ENCODE data around the gene NPB.

DNA sequence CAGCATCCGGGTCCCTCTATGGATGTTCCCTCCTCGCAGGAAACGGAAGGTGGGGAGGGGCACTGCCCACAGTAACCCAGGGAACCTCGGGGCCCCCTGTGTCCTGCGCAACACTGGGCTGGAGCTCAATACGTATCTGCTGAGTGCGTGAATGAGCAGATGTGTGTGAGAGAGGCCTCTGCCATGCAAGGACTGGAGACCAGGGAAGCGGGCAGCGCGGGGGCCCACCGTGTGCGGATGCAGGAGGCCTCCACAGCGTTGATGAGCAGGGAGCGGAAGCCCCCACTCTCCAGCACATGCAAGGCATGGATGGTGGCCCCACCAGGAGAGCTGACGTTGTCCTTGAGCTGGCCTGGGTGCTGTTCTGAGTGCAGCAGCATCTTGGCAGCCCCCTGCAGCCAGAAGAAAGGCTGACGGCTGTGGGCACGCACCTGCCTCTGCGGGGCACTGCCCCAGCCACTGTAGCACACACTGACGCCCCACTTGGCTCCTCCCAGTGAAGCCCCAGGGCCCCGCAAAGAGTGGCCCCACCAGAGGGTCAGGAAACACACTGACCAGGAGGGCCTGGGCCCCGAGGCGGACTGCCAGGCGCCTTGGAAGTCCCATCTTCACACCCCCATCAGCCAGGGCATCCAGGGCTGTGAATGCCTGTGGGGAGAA, 32.2 kb downstream of the NPB start:
- no peak for TF ChIP-seq ATF2 (tag by site-specific recombination; IDR thresholded peaks at IDR 0.05; ENCODE audit: low read depth)
- TF ChIP-seq, protein P1, sequence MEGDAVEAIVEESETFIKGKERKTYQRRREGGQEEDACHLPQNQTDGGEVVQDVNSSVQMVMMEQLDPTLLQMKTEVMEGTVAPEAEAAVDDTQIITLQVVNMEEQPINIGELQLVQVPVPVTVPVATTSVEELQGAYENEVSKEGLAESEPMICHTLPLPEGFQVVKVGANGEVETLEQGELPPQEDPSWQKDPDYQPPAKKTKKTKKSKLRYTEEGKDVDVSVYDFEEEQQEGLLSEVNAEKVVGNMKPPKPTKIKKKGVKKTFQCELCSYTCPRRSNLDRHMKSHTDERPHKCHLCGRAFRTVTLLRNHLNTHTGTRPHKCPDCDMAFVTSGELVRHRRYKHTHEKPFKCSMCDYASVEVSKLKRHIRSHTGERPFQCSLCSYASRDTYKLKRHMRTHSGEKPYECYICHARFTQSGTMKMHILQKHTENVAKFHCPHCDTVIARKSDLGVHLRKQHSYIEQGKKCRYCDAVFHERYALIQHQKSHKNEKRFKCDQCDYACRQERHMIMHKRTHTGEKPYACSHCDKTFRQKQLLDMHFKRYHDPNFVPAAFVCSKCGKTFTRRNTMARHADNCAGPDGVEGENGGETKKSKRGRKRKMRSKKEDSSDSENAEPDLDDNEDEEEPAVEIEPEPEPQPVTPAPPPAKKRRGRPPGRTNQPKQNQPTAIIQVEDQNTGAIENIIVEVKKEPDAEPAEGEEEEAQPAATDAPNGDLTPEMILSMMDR (tag by site-specific recombination; IDR thresholded peaks at IDR 0.05) = no peak
- no peak for TF ChIP-seq ZNF530 (tag by site-specific recombination; IDR thresholded peaks at IDR 0.05; ENCODE audit: low read depth)
- TF ChIP-seq ZNF174 (tag by site-specific recombination; IDR thresholded peaks at IDR 0.05) = no peak
- TF ChIP-seq ZNF692 (tag by site-specific recombination; IDR thresholded peaks at IDR 0.05) = no peak
- no peak for TF ChIP-seq ZNF292 (tag by site-specific recombination; IDR thresholded peaks at IDR 0.05; ENCODE audit: borderline replicate concordance, low read depth)
- TF ChIP-seq ZBTB7A (tag by site-specific recombination; IDR thresholded peaks at IDR 0.05; ENCODE audit: low read depth) = no peak
